IMR-90 (cell line): ENCODE data around the gene MCCD1. TPM values are rescaled to one million over a fixed set of nuclear protein-coding genes. Genes with fewer than 3 reads are reported as not detected.
A peak's percentile ranks its signal among the peaks of the same experiment; 100 is the strongest.

Experiments used
- ATAC-seq: fragments of 200-7000 bp; cut with Tn5 transposase; 2 replicates; pipeline ENCODE4 v1.9.1; 2020; ENCODE audit warnings: low read depth, mild to moderate bottlenecking, moderate library complexity
- BruUV-seq: library from RNA; stranded (reverse); fragments of 400-500 nt; replicated peaks from 2 replicates; lab custom pipeline; 2021; lab: Mats Ljungman, UMichigan
- CTCF ChIA-PET: fragments of 300-600 bp; formaldehyde crosslinking; extraction: SDS; loops from one replicate; lab custom pipeline; 2021; ENCODE audit warnings: antibody characterized with exemption; lab: Yijun Ruan, JAX
- POLR2A ChIA-PET: fragments of 300-600 bp; sonication (Branson Sonifier 250); formaldehyde crosslinking; loops from one replicate; lab custom pipeline; 2022; ENCODE audit warnings: antibody characterized with exemption; ENCODE audit not compliant: unreplicated experiment; lab: Charles Lee
- DNase-seq: peaks from one replicate; pipeline ENCODE4 v3.0.0; 2013
- H2AFZ ChIP-seq: replicated peaks from 2 replicates; pipeline ENCODE3; 2013; ENCODE audit warnings: low read length, mild to moderate bottlenecking; ENCODE audit not compliant: poor library complexity
- H2AK5ac ChIP-seq: 2 replicates; pipeline ENCODE4 v1.6.1; 2013; ENCODE audit warnings: low read depth, low read length, inconsistent platforms
- H2AK9ac ChIP-seq: replicated peaks from 2 replicates; pipeline ENCODE3; 2013; ENCODE audit warnings: mild to moderate bottlenecking, low read depth, low read length, moderate library complexity; ENCODE audit not compliant: poor library complexity
- H2BK120ac ChIP-seq: 2 replicates; pipeline ENCODE4 v1.6.1; 2013; ENCODE audit warnings: low read depth, low read length, inconsistent platforms
- H2BK15ac ChIP-seq: 3 replicates; pipeline ENCODE4 v1.6.1; 2013; ENCODE audit warnings: low read depth, low read length, inconsistent platforms
- H2BK20ac ChIP-seq: 2 replicates; pipeline ENCODE4 v1.6.1; 2013; ENCODE audit warnings: low read depth, mild to moderate bottlenecking, inconsistent platforms, low read length, moderate library complexity
- H2BK5ac ChIP-seq: 2 replicates; pipeline ENCODE4 v1.6.1; 2013; ENCODE audit warnings: mild to moderate bottlenecking, low read depth, low read length, inconsistent platforms; ENCODE audit not compliant: poor library complexity, severe bottlenecking
- H3K14ac ChIP-seq: replicated peaks from 2 replicates; pipeline ENCODE4 v1.6.1; 2013; ENCODE audit warnings: low read depth, low read length, inconsistent platforms
- H3K18ac ChIP-seq: 2 replicates; pipeline ENCODE4 v1.6.1; 2013; ENCODE audit warnings: low read depth, low read length, control low read depth
- H3K23ac ChIP-seq: 2 replicates; pipeline ENCODE4 v1.6.1; 2013; ENCODE audit warnings: low read depth, low read length, inconsistent platforms
- H3K27ac ChIP-seq: 2 replicates; pipeline ENCODE4 v1.5.1; 2013; ENCODE audit warnings: mild to moderate bottlenecking, control low read depth, low read length; ENCODE audit not compliant: insufficient read depth
- H3K27me3 ChIP-seq: 2 replicates; pipeline ENCODE4 v1.6.1; 2013; ENCODE audit warnings: low read length; ENCODE audit not compliant: control insufficient read depth, insufficient read depth
- H3K36me3 ChIP-seq: 2 replicates; pipeline ENCODE4 v1.6.1; 2013; ENCODE audit warnings: low read length, mixed read lengths; ENCODE audit not compliant: control insufficient read depth, insufficient read depth
- H3K4ac ChIP-seq: 2 replicates; pipeline ENCODE4 v1.6.1; 2013; ENCODE audit warnings: low read depth, low read length, inconsistent platforms
- H3K4me1 ChIP-seq: 2 replicates; pipeline ENCODE4 v1.6.1; 2013; ENCODE audit warnings: low read length, mixed read lengths; ENCODE audit not compliant: control insufficient read depth, insufficient read depth
- H3K4me2 ChIP-seq: 2 replicates; pipeline ENCODE4 v1.6.1; 2013; ENCODE audit warnings: low read depth, mild to moderate bottlenecking, control low read depth, low read length, moderate library complexity
- H3K4me3 ChIP-seq: 2 replicates; pipeline ENCODE4 v1.5.1; 2013; ENCODE audit warnings: low read depth, mild to moderate bottlenecking, control low read depth, low read length, moderate library complexity; ENCODE audit not compliant: insufficient read depth
- H3K56ac ChIP-seq: 2 replicates; pipeline ENCODE4 v1.6.1; 2013; ENCODE audit warnings: low read length, inconsistent platforms; ENCODE audit not compliant: insufficient read depth; ENCODE audit errors: extremely low read depth
- H3K79me1 ChIP-seq, 2 experiments: 2 replicates each; pipeline ENCODE4 v1.6.1; 2013; ENCODE audit warnings: low read length in 2 of 2, inconsistent platforms in 1 of 2, low read depth in 1 of 2
- H3K9ac ChIP-seq: 2 replicates; pipeline ENCODE4 v1.6.1; 2013; ENCODE audit warnings: low read depth, low read length, control low read depth
- H3K9me1 ChIP-seq: 2 replicates; pipeline ENCODE4 v1.6.1; 2013; ENCODE audit warnings: low read length, inconsistent platforms; ENCODE audit not compliant: insufficient read depth
- H3K9me3 ChIP-seq: 2 replicates; pipeline ENCODE4 v1.6.1; 2013; ENCODE audit warnings: low read length; ENCODE audit not compliant: control insufficient read depth, insufficient read depth
- H4K20me1 ChIP-seq: 2 replicates; pipeline ENCODE4 v1.6.1; 2013; ENCODE audit warnings: low read length, inconsistent platforms; ENCODE audit not compliant: insufficient read depth
- H4K5ac ChIP-seq: 2 replicates; pipeline ENCODE4 v1.6.1; 2013; ENCODE audit warnings: mild to moderate bottlenecking, low read depth, low read length, control low read depth
- H4K8ac ChIP-seq, 2 experiments: 2 replicates each; pipeline ENCODE4 v1.6.1; 2013; ENCODE audit warnings: low read depth in 2 of 2, low read length in 2 of 2, control low read depth in 1 of 2, inconsistent platforms in 1 of 2
- H4K91ac ChIP-seq: 2 replicates; pipeline ENCODE4 v1.6.1; 2013; ENCODE audit warnings: low read depth, low read length, inconsistent platforms; ENCODE audit not compliant: insufficient read depth
- CEBPB ChIP-seq: IDR thresholded peaks from 2 replicates; pipeline ENCODE4 v1.6.1; 2012; ENCODE audit warnings: low read depth, low read length, improper control_type of control experiment
- CHD1 ChIP-seq: IDR thresholded peaks from 2 replicates; pipeline ENCODE4 v1.6.1; 2012; ENCODE audit warnings: low read depth, low read length, improper control_type of control experiment
- FOS ChIP-seq: fragments of 150-350 bp; IDR thresholded peaks from 2 replicates; pipeline ENCODE4 v1.6.1; 2016; ENCODE audit warnings: low read depth, low read length
- MAFK ChIP-seq: IDR thresholded peaks from 2 replicates; pipeline ENCODE4 v1.6.1; 2012; ENCODE audit warnings: low read depth, low read length, improper control_type of control experiment
- MXI1 ChIP-seq: IDR thresholded peaks from 2 replicates; pipeline ENCODE4 v1.6.1; 2012; ENCODE audit warnings: low read depth, mild to moderate bottlenecking, low read length, moderate library complexity, borderline replicate concordance
- RAD21 ChIP-seq: IDR thresholded peaks from 2 replicates; pipeline ENCODE4 v1.6.1; 2012; ENCODE audit warnings: low read length, improper control_type of control experiment
- SMC3 ChIP-seq: fragments of 150-350 bp; IDR thresholded peaks from 2 replicates; pipeline ENCODE4 v1.6.1; 2016; ENCODE audit warnings: low read depth, mild to moderate bottlenecking, antibody characterized with exemption, low read length, moderate library complexity
- USF2 ChIP-seq: fragments of 150-350 bp; IDR thresholded peaks from 2 replicates; pipeline ENCODE4 v1.6.1; 2017; ENCODE audit warnings: mild to moderate bottlenecking, antibody characterized with exemption, low read length, low read depth
- WGBS, 2 experiments: methylation state at CpG; one replicate each; pipeline versions ENCODE4 v1.1.5 to v1.1.7; 2013; ENCODE audit warnings: missing lambda C conversion rate in 2 of 2; ENCODE audit not compliant: insufficient read length in 1 of 2; ENCODE audit errors: extremely low coverage in 2 of 2; 5-methylcytosine and 5-hydroxymethylcytosine counted together
- dilution Hi-C: fragments of 300-500 bp; cut with HindIII; formaldehyde crosslinking; loops from one replicate; pipeline ENCODE4 v1.14.3; 2018; ENCODE audit warnings: low sequenced_read_pairs; ENCODE audit not compliant: unreplicated experiment
- in situ Hi-C: fragments of 300-500 bp; cut with MboI; formaldehyde crosslinking; loops from 3 replicates; pipeline ENCODE4 v1.14.3; 2019; ENCODE audit warnings: low sequenced_read_pairs, inconsistent platforms, mixed read lengths
- intact Hi-C: fragments of 100-400 bp; cut with micrococcal nuclease; formaldehyde crosslinking; loops from 2 replicates; pipeline ENCODE4 v1.10.0; 2022
- polyA plus RNA-seq, 3 experiments: library from polyadenylated mRNA; depleted of rRNA; stranded (reverse); fragments of >200 nt; gene quantifications; 2 replicates each; pipeline ENCODE4 v1.2.3, GENCODE V29; 2012; ENCODE audit warnings: low replicate concordance in 1 of 3
- total RNA-seq: library from RNA; depleted of rRNA; stranded (reverse); fragments of >200 nt; gene quantifications from 2 replicates; pipeline ENCODE4 v1.2.3, GENCODE V29; 2012

Gene MCCD1
- total and polyA plus RNA-seq, 2 of the 4 experiments (the other 2 are of a cell fraction) = not detected

- POLR2A ChIA-PET = no interaction called here
- intact Hi-C loops (no loop called here), in situ Hi-C loops (no loop called here), dilution Hi-C loops (no loop called here)
- no peaks in the 10 kb centered on the region for H3K27me3 ChIP-seq
- CTCF ChIA-PET = no interaction called here
- peaks cover 9 to 20% of the 10 kb centered on the region in 2 experiments; a peak in 3 of 4 replicates for H3K79me1 ChIP-seq
- peak overlapping the region; percentile 52 for H4K91ac ChIP-seq
- H2BK5ac ChIP-seq = peak overlapping the region; percentile 46
- no peak overlapping the region for H4K5ac ChIP-seq
- 85% methylated on average over 3 of the region's 4 CpGs; no CpG with 5 or more reads in 1 of the 2 experiments for WGBS, 2 experiments
- H2AFZ ChIP-seq = peak overlapping the region; percentile 9
- peak overlapping the region; percentile 66 for H3K4ac ChIP-seq
- H3K4me2 ChIP-seq = no peak overlapping the region
- H4K20me1 ChIP-seq = no peaks in the 10 kb centered on the region
- H3K4me3 ChIP-seq = no peak overlapping the region
- H3K9me1 ChIP-seq = peaks cover 19% of the 10 kb centered on the region; the same call in 1 of the 2 replicates
- peak overlapping the region; percentile 74 for H2AK9ac ChIP-seq
- peak overlapping the region in 1 of 2 experiments; percentile 57; a peak in 1 of 4 replicates for H4K8ac ChIP-seq
- H3K9ac ChIP-seq = no peak overlapping the region
- H2BK120ac ChIP-seq = 0 out of 2 replicates have a peak overlapping the region, but pooled peaks have one; percentile 72
- ATAC-seq (no peak), DNase-seq (no peak)
- no peak overlapping the region for H3K56ac ChIP-seq
- H2BK20ac ChIP-seq = peak overlapping the region; percentile 14; the same call in 1 of the 2 replicates
- H3K14ac ChIP-seq = peak overlapping the region; percentile 52; the same call in 1 of the 2 replicates
- H3K9me3 ChIP-seq = no peaks in the 10 kb centered on the region
- peaks cover 18% of the 10 kb centered on the region for H3K4me1 ChIP-seq
- H3K23ac ChIP-seq = peak overlapping the region; percentile 59; the same call in 1 of the 2 replicates
- peak overlapping the region; percentile 21; the same call in 1 of the 3 replicates for H2BK15ac ChIP-seq
- TF ChIP-seq SMC3 (no peak), RAD21 (no peak), MAFK (no peak), CHD1 (no peak), MXI1 (no peak), CEBPB (no peak), USF2 (no peak), FOS (no peak)
- H3K18ac ChIP-seq = no peak overlapping the region
- no peak overlapping the region for H3K27ac ChIP-seq
- BruUV-seq = no TSS peak
- H2AK5ac ChIP-seq = peak overlapping the region; percentile 78; the same call in 1 of the 2 replicates
- H3K36me3 ChIP-seq = peaks cover 28% of the 10 kb centered on the region
Measured at GRCh38 chr6:31559606-31559957, 30.8 kb downstream of the MCCD1 start.
